OCI-LY7 (cell line): ENCODE data around the gene KIF13A. TPM values are rescaled to one million over a fixed set of nuclear protein-coding genes. Genes with fewer than 3 reads are reported as not detected.

Experiments
- BruUV-seq: library from RNA; stranded (reverse); fragments of 400-500 nt; replicated peaks from 2 replicates; lab custom pipeline; 2021; lab: Mats Ljungman, UMichigan
- CTCF ChIA-PET: fragments of 300-600 bp; sonication (Branson Sonifier 250); formaldehyde crosslinking; loops from one replicate; lab custom pipeline; 2022; ENCODE audit warnings: antibody characterized with exemption; ENCODE audit not compliant: unreplicated experiment; lab: Charles Lee
- POLR2A ChIA-PET: fragments of 300-600 bp; sonication (Branson Sonifier 250); formaldehyde crosslinking; loops from one replicate; lab custom pipeline; 2022; ENCODE audit warnings: antibody characterized with exemption; lab: Charles Lee
- DNase-seq: peaks from one replicate; pipeline ENCODE4 v3.0.0-alpha.2; 2015; ENCODE audit warnings: low spot score
- H2AFZ ChIP-seq: fragments of 200-600 bp; sonication (generic), shearing (Covaris generic); 2 replicates; pipeline ENCODE4 v1.6.1; 2014; ENCODE audit warnings: mild to moderate bottlenecking, antibody characterized with exemption, low read length, moderate library complexity
- H3K27ac ChIP-seq: fragments of 200-600 bp; sonication (generic); 2 replicates; pipeline ENCODE4 v1.5.1; 2014; ENCODE audit warnings: mixed run types, low read depth, mild to moderate bottlenecking, moderate library complexity, low read length, inconsistent platforms; ENCODE audit not compliant: poor library complexity, severe bottlenecking
- H3K36me3 ChIP-seq: fragments of 200-600 bp; sonication (generic); 2 replicates; pipeline ENCODE4 v1.6.1; 2014; ENCODE audit warnings: mild to moderate bottlenecking, antibody characterized with exemption, low read length, moderate library complexity, mixed read lengths; ENCODE audit not compliant: insufficient read depth
- H3K4me1 ChIP-seq: fragments of 200-600 bp; sonication (generic); 2 replicates; pipeline ENCODE4 v1.5.1; 2014; ENCODE audit warnings: mild to moderate bottlenecking, low read length; ENCODE audit not compliant: insufficient read depth, poor library complexity, severe bottlenecking
- H3K4me2 ChIP-seq: fragments of 200-600 bp; sonication (generic); 2 replicates; pipeline ENCODE4 v1.6.1; 2014; ENCODE audit warnings: mild to moderate bottlenecking, low read length
- H3K4me3 ChIP-seq: fragments of 200-600 bp; sonication (generic); 2 replicates; pipeline ENCODE4 v1.5.1; 2014; ENCODE audit warnings: mild to moderate bottlenecking, low read depth, low read length; ENCODE audit not compliant: poor library complexity, severe bottlenecking
- H3K79me2 ChIP-seq: fragments of 200-600 bp; sonication (generic); 2 replicates; pipeline ENCODE4 v1.6.1; 2016; ENCODE audit warnings: low read depth, mild to moderate bottlenecking, low read length, moderate library complexity, mixed read lengths; ENCODE audit not compliant: insufficient read depth
- H3K9me2 ChIP-seq: fragments of 200-600 bp; sonication (generic); 2 replicates; pipeline ENCODE4 v1.6.1; 2016; ENCODE audit warnings: mild to moderate bottlenecking, low read length, mixed read lengths; ENCODE audit not compliant: insufficient read depth
- H3K9me3 ChIP-seq: fragments of 200-600 bp; sonication (generic); 2 replicates; pipeline ENCODE4 v1.6.1; 2014; ENCODE audit warnings: mild to moderate bottlenecking, mixed run types, low read length, mixed read lengths
- H4K20me1 ChIP-seq: fragments of 200-600 bp; sonication (generic); 2 replicates; pipeline ENCODE4 v1.6.1; 2014; ENCODE audit warnings: mild to moderate bottlenecking, antibody characterized with exemption, low read length, moderate library complexity, mixed read lengths; ENCODE audit not compliant: insufficient read depth
- EZH2phosphoT487 ChIP-seq: fragments of 200-600 bp; sonication (generic); IDR thresholded peaks from 2 replicates; pipeline ENCODE4 v1.6.1; 2018; ENCODE audit warnings: low read depth, borderline replicate concordance, mild to moderate bottlenecking, mixed run types, antibody characterized with exemption, low read length, moderate library complexity, mixed read lengths
- intact Hi-C: fragments of 100-400 bp; cut with micrococcal nuclease; formaldehyde crosslinking; loops from one replicate; pipeline ENCODE4 v1.10.0; 2022; ENCODE audit not compliant: unreplicated experiment
- total RNA-seq, 2 experiments: library from RNA; depleted of rRNA in 1 of 2; stranded (reverse); fragments of >200 nt in 1 of 2; shearing (Covaris generic) in 1 of 2; gene quantifications; 2 replicates each; pipeline ENCODE4 v1.2.3, GENCODE V29; 2014 to 2022
- TF ChIP-seq, protein P1 (sequence below): fragments of 200-600 bp; sonication (generic); conservative IDR thresholded peaks from 2 replicates; pipeline ENCODE4 v1.5.1; 2014; ENCODE audit warnings: mild to moderate bottlenecking, antibody characterized with exemption, low read length, moderate library complexity, mixed read lengths

The KIF13A gene
- total RNA-seq, 2 experiments from 2014 or later, result 1.5 TPM; not detected in 1

GRCh38 chr6:17839513-17840223, 147.8 kb downstream of the KIF13A start:
- TF ChIP-seq EZH2phosphoT487, result no peak
- TF ChIP-seq, protein P1, sequence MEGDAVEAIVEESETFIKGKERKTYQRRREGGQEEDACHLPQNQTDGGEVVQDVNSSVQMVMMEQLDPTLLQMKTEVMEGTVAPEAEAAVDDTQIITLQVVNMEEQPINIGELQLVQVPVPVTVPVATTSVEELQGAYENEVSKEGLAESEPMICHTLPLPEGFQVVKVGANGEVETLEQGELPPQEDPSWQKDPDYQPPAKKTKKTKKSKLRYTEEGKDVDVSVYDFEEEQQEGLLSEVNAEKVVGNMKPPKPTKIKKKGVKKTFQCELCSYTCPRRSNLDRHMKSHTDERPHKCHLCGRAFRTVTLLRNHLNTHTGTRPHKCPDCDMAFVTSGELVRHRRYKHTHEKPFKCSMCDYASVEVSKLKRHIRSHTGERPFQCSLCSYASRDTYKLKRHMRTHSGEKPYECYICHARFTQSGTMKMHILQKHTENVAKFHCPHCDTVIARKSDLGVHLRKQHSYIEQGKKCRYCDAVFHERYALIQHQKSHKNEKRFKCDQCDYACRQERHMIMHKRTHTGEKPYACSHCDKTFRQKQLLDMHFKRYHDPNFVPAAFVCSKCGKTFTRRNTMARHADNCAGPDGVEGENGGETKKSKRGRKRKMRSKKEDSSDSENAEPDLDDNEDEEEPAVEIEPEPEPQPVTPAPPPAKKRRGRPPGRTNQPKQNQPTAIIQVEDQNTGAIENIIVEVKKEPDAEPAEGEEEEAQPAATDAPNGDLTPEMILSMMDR, result no peak
- Histone ChIP-seq H3K79me2 (no peaks in the 10 kb centered on the region), H3K4me3 (no peak overlapping the region), H3K9me3 (no peaks in the 10 kb centered on the region), H3K36me3 (no peaks in the 10 kb centered on the region), H3K27ac (no peak overlapping the region), H2AFZ (no peak overlapping the region), H3K4me1 (no peaks in the 10 kb centered on the region), H3K4me2 (no peak overlapping the region), H4K20me1 (no peaks in the 10 kb centered on the region), H3K9me2 (no peaks in the 10 kb centered on the region)
- intact Hi-C loops, result no loop called here
- no TSS peak for BruUV-seq
- CTCF ChIA-PET, result no interaction called here
- POLR2A ChIA-PET, result no interaction called here
- no peak for DNase-seq

- no peaks in the 10 kb centered on the region for H3K36me3 ChIP-seq
- BruUV-seq, result no TSS peak
- H3K4me1 ChIP-seq, result no peaks in the 10 kb centered on the region
- no peak overlapping the region for H3K4me2 ChIP-seq
- H3K9me3 ChIP-seq, result no peaks in the 10 kb centered on the region
- ChIA-PET CTCF (no interaction called here), POLR2A (no interaction called here)
- no peaks in the 10 kb centered on the region for H4K20me1 ChIP-seq
- no peak overlapping the region for H3K4me3 ChIP-seq
- no peaks in the 10 kb centered on the region for H3K9me2 ChIP-seq
- intact Hi-C loops, result no loop called here
- no peaks in the 10 kb centered on the region for H3K79me2 ChIP-seq
- H3K27ac ChIP-seq, result no peak overlapping the region
- H2AFZ ChIP-seq, result no peak overlapping the region
- no peak for DNase-seq
- TF ChIP-seq EZH2phosphoT487, result no peak
- TF ChIP-seq, protein P1, result no peak
Measured at GRCh38 chr6:17836293-17836692, 151.1 kb downstream of the KIF13A start.

DNA sequence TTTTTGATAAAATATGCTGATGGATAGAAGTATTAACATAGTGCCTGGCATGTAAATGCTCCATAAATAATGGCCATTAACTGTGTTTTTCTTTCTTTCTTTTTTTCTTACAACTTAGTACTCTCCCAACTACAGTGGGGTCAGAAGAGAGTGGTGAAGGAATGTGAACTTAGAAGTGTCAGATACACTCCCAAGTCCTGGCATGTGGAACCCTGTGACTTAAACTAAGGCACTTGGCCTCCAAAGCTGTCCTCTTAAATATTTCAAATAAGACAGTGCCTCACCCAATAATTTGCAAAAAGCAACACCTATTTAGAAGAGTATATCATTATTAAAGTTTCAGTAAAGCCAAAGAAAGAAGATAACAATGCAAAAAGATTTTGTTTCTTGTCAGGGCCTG, 151.7 kb downstream of the KIF13A start:
- H3K4me3 ChIP-seq, result no peak overlapping the region
- ChIA-PET CTCF (no interaction called here), POLR2A (no interaction called here)
- intact Hi-C loops, result no loop called here
- BruUV-seq, result no TSS peak
- no peak overlapping the region for H2AFZ ChIP-seq
- H3K4me1 ChIP-seq, result no peaks in the 10 kb centered on the region
- H3K9me3 ChIP-seq, result no peaks in the 10 kb centered on the region
- no peaks in the 10 kb centered on the region for H3K79me2 ChIP-seq
- H3K9me2 ChIP-seq, result no peaks in the 10 kb centered on the region
- H3K4me2 ChIP-seq, result no peak overlapping the region
- no peak for DNase-seq
- H3K36me3 ChIP-seq, result no peaks in the 10 kb centered on the region
- TF ChIP-seq EZH2phosphoT487, result no peak
- TF ChIP-seq, protein P1, result no peak
- H3K27ac ChIP-seq, result no peak overlapping the region
- no peaks in the 10 kb centered on the region for H4K20me1 ChIP-seq
